DMS 273 (cell line): ENCODE measurements around the gene PHLDB2.

Experiments used
- DNase-seq: peaks from one replicate; lab custom pipeline; 2025; ENCODE audit not compliant: unreplicated experiment; lab: John Stamatoyannopoulos, UW

The PHLDB2 gene

GRCh38 chr3:111989061-111989678, 130.1 kb downstream of the PHLDB2 start:
- peak; percentile 85 for DNase-seq

- no peak for DNase-seq
Observed at GRCh38 chr3:111993038-111993437, 134.0 kb downstream of the PHLDB2 start.

GRCh38 chr3:111998636-111999483, 139.8 kb downstream of the PHLDB2 start, which contains the start of gene TAGLN3:
Gene TAGLN3 (plus strand): TSS chr3:111998922. CDS start chr3:111999423, 501 bp downstream.
- DNase-seq, result peak; percentile 78

- DNase-seq, result no peak
Observed at GRCh38 chr3:111999484-112000324, 140.6 kb downstream of the PHLDB2 start.

GRCh38 chr3:112000367-112000771, 141.3 kb downstream of the PHLDB2 start:
- no peak for DNase-seq

- DNase-seq, result no peak
Observed at GRCh38 chr3:112000966-112001365, 141.9 kb downstream of the PHLDB2 start.

GRCh38 chr3:112001526-112001925, 142.5 kb downstream of the PHLDB2 start:
- DNase-seq, result no peak

- DNase-seq, result no peak
Observed at GRCh38 chr3:112002096-112002971, 143.3 kb downstream of the PHLDB2 start.

GRCh38 chr3:112003321-112004080, 144.4 kb downstream of the PHLDB2 start:
- no peak for DNase-seq

- no peak for DNase-seq
Observed at GRCh38 chr3:112004187-112004586, 145.1 kb downstream of the PHLDB2 start.

- no peak for DNase-seq
Observed at GRCh38 chr3:112004669-112005068, 145.6 kb downstream of the PHLDB2 start.

GRCh38 chr3:112005091-112005672, 146.1 kb downstream of the PHLDB2 start:
- DNase-seq, result no peak

- DNase-seq, result peak; percentile 69
Observed at GRCh38 chr3:112007633-112008032, 148.6 kb downstream of the PHLDB2 start.

- DNase-seq, result no peak
Observed at GRCh38 chr3:112009670-112010069, 150.6 kb downstream of the PHLDB2 start.

- peak; percentile 96 for DNase-seq
Observed at GRCh38 chr3:112010636-112011035, 151.6 kb downstream of the PHLDB2 start.

- no peak for DNase-seq
Observed at GRCh38 chr3:112011376-112011940, 152.4 kb downstream of the PHLDB2 start.

- no peak for DNase-seq
Observed at GRCh38 chr3:112012205-112012992, 153.3 kb downstream of the PHLDB2 start.
